H9 (cell line): Measurements from ENCODE around the gene INTS3. TPM values are rescaled to one million over a fixed set of nuclear protein-coding genes. Genes with fewer than 3 reads are reported as not detected.

ENCODE experiments used
- DNase-seq: peaks from one replicate; pipeline ENCODE4 v3.0.0-alpha.2; 2017
- H2AFZ ChIP-seq: one replicate; pipeline ENCODE4 v1.6.1; 2013; ENCODE audit warnings: mild to moderate bottlenecking, low read length, control low read depth, moderate library complexity
- H2AK5ac ChIP-seq: 2 replicates; pipeline ENCODE4 v1.6.1; 2013; ENCODE audit warnings: low read length, control low read depth, mixed read lengths; ENCODE audit not compliant: insufficient read length
- H2BK120ac ChIP-seq: one replicate; pipeline ENCODE4 v1.6.1; 2013; ENCODE audit warnings: low read depth, mild to moderate bottlenecking, low read length, control low read depth, inconsistent platforms; ENCODE audit not compliant: poor library complexity, severe bottlenecking
- H2BK12ac ChIP-seq: 2 replicates; pipeline ENCODE4 v1.6.1; 2013; ENCODE audit warnings: low read length, control low read depth, mixed read lengths, low read depth; ENCODE audit not compliant: insufficient read length
- H2BK15ac ChIP-seq: 2 replicates; pipeline ENCODE4 v1.6.1; 2013; ENCODE audit warnings: low read depth, low read length, control low read depth
- H2BK20ac ChIP-seq: one replicate; pipeline ENCODE4 v1.6.1; 2013; ENCODE audit warnings: low read depth, mild to moderate bottlenecking, low read length, control low read depth, inconsistent platforms; ENCODE audit not compliant: poor library complexity, severe bottlenecking
- H2BK5ac ChIP-seq: 2 replicates; pipeline ENCODE4 v1.6.1; 2013; ENCODE audit warnings: low read length, control low read depth, mixed read lengths; ENCODE audit not compliant: insufficient read length
- H3K14ac ChIP-seq: 2 replicates; pipeline ENCODE4 v1.6.1; 2013; ENCODE audit warnings: low read length, control low read depth; ENCODE audit not compliant: insufficient read depth
- H3K18ac ChIP-seq: 2 replicates; pipeline ENCODE4 v1.6.1; 2013; ENCODE audit warnings: low read depth, mild to moderate bottlenecking, mixed read lengths, low read length, control low read depth; ENCODE audit not compliant: insufficient read length
- H3K23ac ChIP-seq: 2 replicates; pipeline ENCODE4 v1.6.1; 2013; ENCODE audit warnings: low read length, control low read depth, mixed read lengths, low read depth; ENCODE audit not compliant: insufficient read length
- H3K23me2 ChIP-seq: 2 replicates; pipeline ENCODE4 v1.6.1; 2013; ENCODE audit warnings: low read depth, mild to moderate bottlenecking, mixed read lengths, low read length, control low read depth; ENCODE audit not compliant: insufficient read length, poor library complexity, severe bottlenecking
- H3K27ac ChIP-seq: 2 replicates; pipeline ENCODE4 v1.5.1; 2013; ENCODE audit warnings: low read length, control low read depth, mixed read lengths, low read depth; ENCODE audit not compliant: insufficient read length
- H3K27me3 ChIP-seq: 2 replicates; pipeline ENCODE4 v1.6.1; 2013; ENCODE audit warnings: low read length, control low read depth, inconsistent platforms; ENCODE audit not compliant: insufficient read depth
- H3K4ac ChIP-seq: 2 replicates; pipeline ENCODE4 v1.6.1; 2013; ENCODE audit warnings: low read depth, mild to moderate bottlenecking, control low read depth, inconsistent platforms, low read length, moderate library complexity
- H3K4me1 ChIP-seq: 2 replicates; pipeline ENCODE4 v1.6.1; 2013; ENCODE audit warnings: low read length, control low read depth, inconsistent platforms; ENCODE audit not compliant: insufficient read depth
- H3K4me2 ChIP-seq: 2 replicates; pipeline ENCODE4 v1.6.1; 2013; ENCODE audit warnings: low read length, control low read depth, mixed read lengths; ENCODE audit not compliant: insufficient read length, insufficient read depth
- H3K56ac ChIP-seq: 2 replicates; pipeline ENCODE4 v1.6.1; 2013; ENCODE audit warnings: low read depth, mild to moderate bottlenecking, mixed read lengths, low read length, control low read depth; ENCODE audit not compliant: insufficient read length
- H3K79me1 ChIP-seq: 2 replicates; pipeline ENCODE4 v1.6.1; 2013; ENCODE audit warnings: low read depth, mild to moderate bottlenecking, moderate library complexity, low read length, control low read depth, inconsistent platforms; ENCODE audit not compliant: insufficient read depth, poor library complexity, severe bottlenecking
- H3K79me2 ChIP-seq: 2 replicates; pipeline ENCODE4 v1.6.1; 2013; ENCODE audit warnings: low read length, control low read depth, inconsistent platforms; ENCODE audit not compliant: insufficient read depth
- H3K9ac ChIP-seq: 2 replicates; pipeline ENCODE4 v1.6.1; 2013; ENCODE audit warnings: low read length, control low read depth, mixed read lengths; ENCODE audit not compliant: insufficient read length; ENCODE audit errors: extremely low read depth
- H3K9me3 ChIP-seq: one replicate; pipeline ENCODE4 v1.6.1; 2013; ENCODE audit warnings: low read depth, low read length, inconsistent platforms; ENCODE audit not compliant: control insufficient read depth
- H3T11ph ChIP-seq: one replicate; pipeline ENCODE4 v1.6.1; 2013; ENCODE audit warnings: mild to moderate bottlenecking, low read length, control low read depth, inconsistent platforms
- H4K20me1 ChIP-seq: one replicate; pipeline ENCODE4 v1.6.1; 2013; ENCODE audit not compliant: control insufficient read depth, insufficient read length, insufficient read depth
- H4K5ac ChIP-seq: 2 replicates; pipeline ENCODE4 v1.6.1; 2013; ENCODE audit warnings: low read depth, mild to moderate bottlenecking, mixed read lengths, low read length, control low read depth; ENCODE audit not compliant: insufficient read length
- H4K8ac ChIP-seq: replicated peaks from 2 replicates; pipeline ENCODE4 v1.6.1; 2013; ENCODE audit warnings: low read length, control low read depth, mixed read lengths, low read depth; ENCODE audit not compliant: insufficient read length
- H4K91ac ChIP-seq: 2 replicates; pipeline ENCODE4 v1.6.1; 2013; ENCODE audit warnings: low read depth, mild to moderate bottlenecking, moderate library complexity, mixed read lengths, low read length, control low read depth; ENCODE audit not compliant: insufficient read length
- H3K27ac Mint-ChIP-seq, 3 experiments: 2 replicates in 2 of 3; 3 replicates in 1 of 3; pipeline ENCODE4 v1.8.0; 2020 to 2021; ENCODE audit warnings: mixed read lengths in 3 of 3, mild to moderate bottlenecking in 1 of 3, moderate library complexity in 1 of 3
- H3K27me3 Mint-ChIP-seq: 2 replicates; pipeline ENCODE4 v1.8.0; 2021; ENCODE audit warnings: low read depth, mild to moderate bottlenecking, moderate library complexity, mixed read lengths
- H3K36me3 Mint-ChIP-seq, 3 experiments: 2 replicates in 2 of 3; 3 replicates in 1 of 3; pipeline ENCODE4 v1.8.0; 2020 to 2021; ENCODE audit warnings: low read depth in 3 of 3, mixed read lengths in 3 of 3; ENCODE audit not compliant: insufficient read depth in 1 of 3
- H3K4me1 Mint-ChIP-seq, 2 experiments: 2 replicates each; pipeline ENCODE4 v1.8.0; 2020; ENCODE audit warnings: mixed read lengths in 2 of 2
- H3K4me3 Mint-ChIP-seq, 2 experiments: 2 replicates in 1 of 2; 3 replicates in 1 of 2; pipeline ENCODE4 v1.8.0; 2020 to 2021; ENCODE audit warnings: mild to moderate bottlenecking in 2 of 2, mixed read lengths in 2 of 2, moderate library complexity in 1 of 2
- H3K9me3 Mint-ChIP-seq, 2 experiments: 2 replicates in 1 of 2; 3 replicates in 1 of 2; pipeline ENCODE4 v1.8.0; 2020; ENCODE audit warnings: mild to moderate bottlenecking in 2 of 2, mixed read lengths in 2 of 2, moderate library complexity in 1 of 2
- CTCF ChIP-seq: fragments of 200-600 bp; sonication (generic); conservative IDR thresholded peaks from 3 replicates; pipeline ENCODE4 v1.8.0; 2021; ENCODE audit warnings: antibody characterized with exemption, mild to moderate bottlenecking
- whole genome bisulfite sequencing: extraction: QIAGEN DNeasy Blood & Tissue Kit; methylation state at CpG from one replicate; pipeline ENCODE4 v1.1.7; 2013; ENCODE audit warnings: missing lambda C conversion rate, low lambda C conversion rate, mixed read lengths; ENCODE audit not compliant: insufficient read length; ENCODE audit errors: extremely low coverage; 5-methylcytosine and 5-hydroxymethylcytosine counted together
- total RNA-seq: library from RNA; stranded (reverse); gene quantifications from 2 replicates; pipeline ENCODE4 v1.2.1, GENCODE V29; 2021

INTS3 gene
- total RNA-seq, 1 experiment from 2014 or later, result 67.1 TPM

- H3K23ac ChIP-seq, result no peak overlapping the region
- H3K4me1 Mint-ChIP-seq, result peaks cover 4 to 5% of the 10 kb centered on the region in 2 experiments; a peak in 2 of 4 replicates
- H3K79me1 ChIP-seq, result no peaks in the 10 kb centered on the region
- no peak for DNase-seq
- H3K4me1 ChIP-seq, result no peaks in the 10 kb centered on the region
- no peak overlapping the region for H2BK12ac ChIP-seq
- H4K20me1 ChIP-seq, result no peaks in the 10 kb centered on the region
- no peak overlapping the region for H3K27ac Mint-ChIP-seq
- H2BK15ac ChIP-seq, result no peak overlapping the region
- no peak overlapping the region for H4K8ac ChIP-seq
- no peak overlapping the region for H3K9ac ChIP-seq
- no peak overlapping the region for H2BK20ac ChIP-seq
- no peaks in the 10 kb centered on the region for H3K36me3 Mint-ChIP-seq
- H3K27me3 ChIP-seq, result no peaks in the 10 kb centered on the region
- no peaks in the 10 kb centered on the region for H3K23me2 ChIP-seq
- no peak overlapping the region for H3K4me3 Mint-ChIP-seq
- no peak overlapping the region for H3T11ph ChIP-seq
- no peak overlapping the region for H3K4ac ChIP-seq
- H3K79me2 ChIP-seq, result no peaks in the 10 kb centered on the region
- WGBS, result no CpG with 5 or more reads among the region's 3 CpGs
- H4K91ac ChIP-seq, result no peak overlapping the region
- H3K9me3 Mint-ChIP-seq, result no peaks in the 10 kb centered on the region
- TF ChIP-seq CTCF, result no peak
- H3K27me3 Mint-ChIP-seq, result no peaks in the 10 kb centered on the region
- H4K5ac ChIP-seq, result no peak overlapping the region
- no peak overlapping the region for H2AK5ac ChIP-seq
- H3K14ac ChIP-seq, result no peak overlapping the region
- H3K27ac ChIP-seq, result no peak overlapping the region
- H3K4me2 ChIP-seq, result no peak overlapping the region
- H3K9me3 ChIP-seq, result no peaks in the 10 kb centered on the region
- H2BK5ac ChIP-seq, result no peak overlapping the region
- H3K18ac ChIP-seq, result no peak overlapping the region
- no peak overlapping the region for H2BK120ac ChIP-seq
- H2AFZ ChIP-seq, result no peak overlapping the region
- H3K56ac ChIP-seq, result no peak overlapping the region
Measured at GRCh38 chr1:153717330-153717729, 10.5 kb upstream of the INTS3 start.
